HG03565 (cell line): ENCODE data around the gene COL5A1.

Source experiments
- ATAC-seq: cut with Tn5 transposase; IDR thresholded peaks from one replicate; pipeline ENCODE4 v1.9.1; 2021; ENCODE audit warnings: mild to moderate bottlenecking, moderate library complexity; ENCODE audit not compliant: unreplicated experiment

Gene COL5A1

DNA sequence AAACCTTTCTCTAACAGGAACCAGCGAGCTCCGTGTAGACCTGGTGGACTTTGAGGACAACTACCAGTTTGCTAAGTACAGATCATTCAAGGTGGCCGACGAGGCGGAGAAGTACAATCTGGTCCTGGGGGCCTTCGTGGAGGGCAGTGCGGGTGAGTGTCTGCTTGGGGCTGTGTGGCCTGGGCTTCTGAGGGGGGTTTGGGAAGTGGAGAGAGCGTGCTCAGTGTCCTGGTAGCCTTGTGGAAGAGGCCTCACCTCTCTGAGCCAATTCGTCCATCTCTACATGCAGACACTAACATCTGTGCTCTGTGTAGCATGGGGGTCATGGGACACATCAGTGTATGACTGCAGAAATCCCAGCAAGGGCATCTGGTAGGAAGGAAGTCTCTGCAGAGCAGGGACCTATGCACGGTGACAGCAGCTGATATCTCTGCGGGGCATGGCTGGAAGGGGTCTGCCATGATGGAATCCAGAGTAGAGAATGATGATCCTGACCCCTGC lies 244.9 kb downstream of the COL5A1 start:
- no peak for ATAC-seq

DNA sequence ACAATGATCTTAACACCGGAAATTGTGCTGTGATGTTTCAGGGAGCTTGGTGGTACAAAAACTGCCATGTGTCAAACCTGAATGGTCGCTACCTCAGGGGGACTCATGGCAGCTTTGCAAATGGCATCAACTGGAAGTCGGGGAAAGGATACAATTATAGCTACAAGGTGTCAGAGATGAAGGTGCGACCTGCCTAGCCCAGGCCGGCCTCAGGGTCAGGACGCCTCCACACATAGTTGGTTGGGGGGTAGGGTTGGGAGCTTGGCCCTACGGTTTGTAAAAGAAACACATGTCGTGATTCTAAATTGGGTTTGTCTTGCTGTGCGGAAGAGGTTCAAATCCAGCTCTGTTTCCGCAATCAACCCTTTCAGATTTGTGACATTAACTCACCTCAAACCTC lies 245.6 kb downstream of the COL5A1 start:
- ATAC-seq: no peak

DNA sequence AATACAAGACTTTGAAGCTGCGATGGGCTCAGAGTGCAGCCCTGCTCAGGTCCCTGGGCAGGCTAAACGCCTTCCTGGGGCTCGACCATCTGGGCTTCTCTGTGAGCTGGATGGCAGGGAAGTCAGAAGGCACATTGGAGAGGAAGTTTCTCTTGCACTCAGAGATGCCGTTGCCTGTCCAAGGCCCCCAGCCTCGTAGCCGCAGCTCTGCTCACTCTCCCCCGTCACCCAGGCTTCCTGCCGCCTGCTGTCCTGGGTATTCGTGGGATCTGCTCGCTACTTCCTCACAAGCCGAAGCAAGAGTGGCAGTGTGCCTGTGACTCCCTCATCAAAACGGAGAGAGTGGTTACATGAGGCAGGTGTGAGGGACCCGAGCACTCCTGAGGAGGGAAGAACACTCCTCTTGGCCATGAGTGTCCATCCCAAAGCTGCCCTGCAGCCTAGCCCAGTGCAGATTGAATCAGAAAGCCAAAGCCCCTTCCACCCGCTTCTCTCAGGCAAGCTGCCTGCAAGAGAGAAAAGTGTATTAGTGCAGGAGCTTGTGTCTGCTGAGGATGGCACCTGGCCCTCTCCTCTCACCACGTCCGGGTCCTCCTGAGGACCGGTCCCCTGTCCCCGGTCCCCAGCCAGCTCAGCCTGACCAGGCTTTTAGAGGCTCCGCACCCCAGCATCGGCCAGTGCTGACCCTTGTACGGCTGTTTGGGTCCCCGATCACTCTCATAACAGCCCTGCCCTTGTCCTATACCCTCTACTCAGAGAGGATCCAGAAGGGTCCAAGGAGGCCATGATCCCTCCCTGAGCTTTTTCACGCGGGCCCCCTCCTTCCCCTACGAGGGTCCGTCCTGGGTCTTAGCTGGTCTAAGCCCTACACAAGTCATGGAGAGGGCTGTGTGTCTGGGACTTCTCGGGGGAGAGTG lies 246.3 kb downstream of the COL5A1 start:
- no peak for ATAC-seq

DNA sequence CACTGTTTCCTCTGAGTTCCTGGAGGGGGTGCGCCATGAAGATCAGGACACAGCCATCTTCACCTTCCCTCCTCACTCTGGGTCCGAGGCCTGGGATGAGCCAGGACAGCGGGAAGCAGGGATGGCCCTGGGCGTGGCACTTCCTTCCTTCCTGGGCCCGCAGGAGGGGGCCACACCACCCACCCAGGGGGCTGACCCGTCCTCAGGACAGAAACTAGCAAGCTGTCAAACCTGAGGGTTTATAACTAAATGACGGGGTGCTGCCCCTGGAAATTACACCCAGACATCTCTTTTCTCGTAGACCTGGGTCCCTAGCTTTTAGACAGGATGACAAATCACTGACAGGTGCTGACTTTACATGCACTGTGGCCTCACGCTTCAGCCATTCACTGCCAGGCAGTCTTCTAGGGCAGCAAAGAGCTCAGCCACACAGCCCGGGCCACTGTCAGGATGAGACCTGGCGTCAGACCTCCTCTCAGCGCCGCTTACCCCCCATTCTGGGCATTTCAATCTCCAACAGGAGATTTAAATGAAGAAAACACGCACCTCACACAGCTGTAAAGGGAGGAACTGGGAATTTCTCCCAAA lies 247.1 kb downstream of the COL5A1 start:
- no peak for ATAC-seq

DNA sequence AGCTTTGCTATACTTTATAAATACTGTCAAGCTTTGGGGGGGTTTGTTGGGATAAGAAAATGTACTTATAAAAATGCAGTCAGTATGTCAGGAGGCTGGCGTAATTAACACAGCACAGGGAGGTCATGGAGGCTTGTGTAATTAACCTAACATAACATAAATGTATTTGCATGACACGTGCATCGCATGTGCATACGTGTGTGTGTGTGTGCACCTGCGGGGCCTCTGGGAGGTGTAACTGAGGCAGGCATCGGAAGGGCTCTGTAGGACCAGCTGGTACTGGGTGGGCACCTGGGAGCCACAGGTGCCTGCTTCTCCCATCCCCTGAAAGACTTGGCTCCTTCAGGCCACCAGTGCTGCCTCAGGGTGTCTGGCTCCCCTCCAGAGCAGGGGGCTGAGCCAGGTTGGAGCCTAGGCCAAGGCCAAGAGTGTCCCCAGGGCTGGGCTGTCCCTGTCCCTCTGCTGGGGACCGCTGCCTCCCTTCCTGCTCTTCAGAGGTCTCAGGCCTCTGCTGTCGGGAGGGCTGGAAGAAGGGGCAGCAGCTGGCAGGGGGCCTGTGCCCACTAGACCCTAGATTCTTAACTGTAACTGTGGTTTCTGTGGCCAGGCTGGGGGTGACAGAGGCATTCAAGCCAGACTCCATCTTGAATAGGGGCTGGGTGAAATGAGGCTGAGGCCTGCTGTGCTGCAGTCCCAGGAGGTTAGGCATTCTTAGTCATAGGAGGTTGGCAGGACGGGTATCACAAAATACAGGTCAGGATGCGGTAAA lies 248.0 kb downstream of the COL5A1 start:
- no peak for ATAC-seq

DNA sequence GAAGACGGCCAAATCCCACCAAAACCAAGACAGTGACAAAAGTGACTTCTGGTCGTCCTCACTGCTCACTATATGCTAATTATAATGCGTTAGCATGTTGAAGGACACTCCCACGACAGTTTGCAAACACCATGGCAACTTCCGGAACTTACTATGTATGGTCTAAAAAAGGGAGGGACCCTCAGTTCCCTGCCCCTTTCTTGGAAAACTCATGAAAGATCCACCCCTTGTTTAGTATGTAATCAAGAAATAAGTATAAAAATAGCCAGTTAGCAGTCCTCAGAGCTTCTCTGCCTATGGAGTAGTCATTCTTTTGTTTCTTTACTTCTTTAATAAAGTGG lies 248.5 kb downstream of the COL5A1 start:
- ATAC-seq: no peak

DNA sequence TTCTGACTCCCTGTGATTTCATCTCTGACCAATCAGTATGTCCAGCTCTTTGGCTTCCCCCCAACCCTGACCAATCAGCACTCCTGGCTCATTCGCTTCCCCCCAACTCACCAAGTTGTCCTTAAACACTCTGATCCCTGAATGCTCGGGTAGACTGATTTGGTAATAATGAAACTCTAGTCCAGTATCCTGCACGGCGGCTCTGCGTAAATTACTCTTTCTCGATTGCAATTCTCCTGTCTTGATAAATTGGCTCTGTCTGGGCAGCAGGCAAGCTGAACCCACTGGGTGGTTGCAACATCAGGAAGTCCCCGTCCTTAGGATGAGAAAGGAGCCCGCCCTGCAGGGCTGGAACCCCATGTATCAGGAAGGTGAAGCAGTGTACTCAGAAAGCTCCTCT lies 249.4 kb downstream of the COL5A1 start:
- no peak for ATAC-seq

DNA sequence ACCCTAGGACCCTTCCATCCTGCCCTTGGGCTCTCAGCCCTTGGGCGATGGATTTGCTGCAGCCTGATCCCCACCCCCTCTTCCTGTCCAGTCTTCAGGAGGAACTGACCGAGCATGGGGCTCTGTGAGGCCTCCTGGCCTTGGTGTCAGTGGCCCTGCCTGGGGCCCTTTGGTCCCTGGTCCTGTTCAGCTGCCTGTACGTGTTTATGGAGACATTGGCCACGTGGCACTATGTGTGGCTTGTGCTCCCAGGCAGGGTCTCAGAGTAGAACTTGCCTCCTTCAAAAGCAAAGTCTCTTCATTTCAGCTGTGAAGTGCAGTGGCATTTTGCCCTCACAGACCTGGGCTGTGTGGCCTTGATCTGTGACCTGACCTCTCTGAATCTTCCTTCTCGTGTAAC lies 250.1 kb downstream of the COL5A1 start:
- no peak for ATAC-seq

DNA sequence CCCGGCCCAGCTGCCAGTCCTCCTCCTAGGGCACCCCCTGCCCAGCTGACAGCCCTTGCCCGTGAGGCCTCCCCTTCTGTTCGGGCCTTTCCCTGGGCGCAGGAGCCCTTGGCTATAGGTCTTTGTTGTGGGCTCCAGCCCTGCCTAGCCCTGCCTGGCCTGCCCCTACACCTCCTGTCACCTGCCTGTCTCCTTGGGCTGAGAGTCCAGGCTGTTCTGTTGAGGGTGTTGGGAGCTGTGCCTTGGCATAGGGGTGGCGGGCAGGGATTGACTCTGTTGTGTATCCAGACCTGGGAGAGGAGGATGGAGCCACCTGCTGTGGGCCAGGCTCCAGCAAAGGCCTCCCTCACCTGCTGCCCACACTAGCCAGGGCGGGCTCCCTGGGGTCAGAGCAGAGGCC lies 250.6 kb downstream of the COL5A1 start:
- ATAC-seq: no peak

DNA sequence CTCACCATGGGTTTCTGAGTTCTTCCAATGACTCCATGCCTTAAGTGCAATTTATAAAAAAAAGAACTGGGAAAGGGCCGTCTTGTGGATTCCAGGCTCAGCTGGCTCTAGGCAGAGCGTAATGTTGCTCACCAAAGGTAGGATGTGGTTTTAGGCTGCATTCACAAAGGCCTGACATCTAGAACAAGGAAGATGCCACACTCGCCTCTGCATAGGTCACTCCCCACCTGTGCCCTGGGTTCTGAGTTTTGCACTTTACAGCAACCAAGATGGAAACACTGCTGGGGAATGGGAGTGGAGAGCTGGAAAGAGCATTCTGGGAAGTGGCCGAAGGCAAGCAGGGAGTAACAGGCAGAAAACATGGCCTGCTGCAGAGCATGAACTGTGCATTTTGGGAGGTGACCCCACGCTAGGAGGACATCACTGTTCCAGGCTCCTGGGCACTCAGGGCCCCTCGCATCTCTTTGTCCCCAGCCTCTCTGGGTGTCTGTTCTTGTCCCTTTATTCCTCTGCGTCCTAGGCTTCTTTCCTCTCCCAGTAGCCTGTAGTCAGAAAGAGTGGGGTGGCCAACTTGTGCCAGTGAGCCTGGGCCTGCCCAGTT lies 251.3 kb downstream of the COL5A1 start:
- ATAC-seq: no peak
